GM13977 (cell line): Measurements from ENCODE around the gene SPDEF.

ENCODE experiments used
- DNase-seq: peaks from one replicate; pipeline ENCODE4 v3.0.0; 2012; ENCODE audit warnings: low spot score
- CTCF ChIP-seq: IDR thresholded peaks from 2 replicates; pipeline ENCODE4 v1.5.1; 2012; ENCODE audit warnings: mild to moderate bottlenecking, control low read depth; ENCODE audit not compliant: insufficient read depth; ENCODE audit errors: extremely low read depth, missing control alignments
- in situ Hi-C: fragments of 300-500 bp; cut with MboI; formaldehyde crosslinking; loops from one replicate; pipeline ENCODE4 v1.12.0; 2022; ENCODE audit warnings: low sequenced_read_pairs, low pct_unique_long_range_greater_than_20kb, mixed read lengths, inconsistent platforms; ENCODE audit not compliant: unreplicated experiment

Gene SPDEF

GRCh38 chr6:34526241-34526972 is 29.7 kb downstream of the SPDEF start:
- in situ Hi-C loops = no loop called here
- no peak for TF ChIP-seq CTCF
- DNase-seq = no peak

- in situ Hi-C loops = no loop called here
- TF ChIP-seq CTCF = no peak
These were observed 30.5 kb downstream of the SPDEF start for GRCh38 chr6:34525431-34526175.

GRCh38 chr6:34524971-34525370 is 31.2 kb downstream of the SPDEF start:
- TF ChIP-seq CTCF = no peak
- in situ Hi-C loops = no loop called here
- no peak for DNase-seq

More at GRCh38 chr6:34525431-34526175, 30.5 kb downstream of the SPDEF start:
- DNase-seq = no peak

- in situ Hi-C loops = no loop called here
- no peak for DNase-seq
- TF ChIP-seq CTCF = no peak
These were observed 31.6 kb downstream of the SPDEF start for GRCh38 chr6:34524499-34524898.

GRCh38 chr6:34523441-34524206 is 32.5 kb downstream of the SPDEF start:
- in situ Hi-C loops = no loop called here
- no peak for DNase-seq
- no peak for TF ChIP-seq CTCF

GRCh38 chr6:34522761-34523160 is 33.4 kb downstream of the SPDEF start:
- TF ChIP-seq CTCF = no peak
- in situ Hi-C loops = no loop called here
- no peak for DNase-seq
